ENCODE data around the gene CARM1.
"Not testable (repeated sequence)": the region's sequence is repeated elsewhere in the genome, so short reads cannot be mapped to it uniquely, and the experiment has no call there.

CARM1 gene

DNA sequence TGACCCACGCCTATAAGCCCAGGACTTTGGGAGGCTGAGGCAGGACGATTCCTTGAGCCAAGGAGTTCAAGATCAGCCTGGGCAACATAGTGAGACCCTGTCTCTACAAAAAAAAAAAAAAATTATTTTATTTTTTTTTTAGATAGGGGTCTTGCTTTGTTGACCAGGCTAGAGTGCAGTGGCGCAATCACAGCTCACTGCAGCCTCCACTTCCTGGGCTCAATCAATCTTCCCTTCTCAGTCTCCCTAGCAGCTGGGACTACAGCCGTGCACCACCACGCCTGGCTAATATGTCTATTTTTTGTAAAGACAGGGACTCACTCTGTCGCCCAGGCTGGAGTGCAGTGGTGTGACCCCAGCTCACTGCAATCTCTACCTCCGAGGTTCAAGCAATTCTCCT lies 18.4 kb upstream of the CARM1 start:
- Histone ChIP-seq H3K36me3 (ENCODE audit: control insufficient read depth, insufficient read depth, low read length) (no peaks in the 10 kb centered on the region), H3K9me3 (ENCODE audit: control insufficient read depth, low read length) (no peaks in the 10 kb centered on the region), H3K27me3 (ENCODE audit: control insufficient read depth, insufficient read depth, low read length) (peaks cover 4% of the 10 kb centered on the region), H3K4me3 (ENCODE audit: low read length) (no peak overlapping the region), H3K9ac (ENCODE audit: low read length) (no peak overlapping the region), H3K4me1 (ENCODE audit: control insufficient read depth, insufficient read depth, low read length) (no peaks in the 10 kb centered on the region)

DNA sequence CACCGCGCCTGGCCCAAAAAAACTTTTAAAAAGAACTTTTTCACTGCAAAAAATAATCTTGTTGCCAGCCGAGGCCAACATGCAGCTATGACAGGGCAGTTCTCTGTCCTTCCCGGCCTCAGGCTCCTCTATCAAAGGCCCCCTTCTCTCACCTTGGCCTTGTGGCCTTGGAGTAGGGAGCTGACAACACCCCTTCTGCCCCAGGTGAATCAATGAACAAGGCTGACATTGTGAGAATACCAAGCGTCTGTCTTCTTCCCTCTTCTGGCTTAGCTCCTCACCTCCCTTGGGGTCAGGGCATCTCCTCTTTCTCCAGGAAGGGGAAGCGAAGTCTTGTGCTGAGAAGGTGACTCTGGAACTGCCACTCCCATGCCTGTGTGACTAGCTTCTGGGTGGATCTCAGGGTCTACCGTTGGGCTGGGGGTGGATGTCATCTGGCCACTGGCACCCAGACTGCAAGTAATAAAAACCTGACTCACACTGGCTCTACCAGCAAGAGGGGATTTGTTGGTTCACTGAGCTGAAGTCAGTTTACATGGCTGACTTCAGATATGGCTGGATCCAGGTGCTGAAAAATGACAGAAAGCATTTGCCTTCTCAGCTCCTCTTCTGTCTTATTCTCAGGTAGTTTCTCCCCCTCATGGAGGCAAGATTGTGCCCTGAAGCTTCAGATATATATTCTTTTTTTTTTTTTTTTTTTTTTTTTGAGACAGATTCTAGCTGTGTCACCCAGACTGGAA lies 16.8 kb upstream of the CARM1 start:
- H3K9me3 ChIP-seq (ENCODE audit: control insufficient read depth, low read length): no peaks in the 10 kb centered on the region
- no peak overlapping the region for H3K4me3 ChIP-seq (ENCODE audit: low read length)
- H3K27me3 ChIP-seq (ENCODE audit: control insufficient read depth, insufficient read depth, low read length): no peaks in the 10 kb centered on the region
- no peaks in the 10 kb centered on the region for H3K36me3 ChIP-seq (ENCODE audit: control insufficient read depth, insufficient read depth, low read length)
- H3K4me1 ChIP-seq (ENCODE audit: control insufficient read depth, insufficient read depth, low read length): no peaks in the 10 kb centered on the region
- H3K9ac ChIP-seq (ENCODE audit: low read length): no peak overlapping the region

DNA sequence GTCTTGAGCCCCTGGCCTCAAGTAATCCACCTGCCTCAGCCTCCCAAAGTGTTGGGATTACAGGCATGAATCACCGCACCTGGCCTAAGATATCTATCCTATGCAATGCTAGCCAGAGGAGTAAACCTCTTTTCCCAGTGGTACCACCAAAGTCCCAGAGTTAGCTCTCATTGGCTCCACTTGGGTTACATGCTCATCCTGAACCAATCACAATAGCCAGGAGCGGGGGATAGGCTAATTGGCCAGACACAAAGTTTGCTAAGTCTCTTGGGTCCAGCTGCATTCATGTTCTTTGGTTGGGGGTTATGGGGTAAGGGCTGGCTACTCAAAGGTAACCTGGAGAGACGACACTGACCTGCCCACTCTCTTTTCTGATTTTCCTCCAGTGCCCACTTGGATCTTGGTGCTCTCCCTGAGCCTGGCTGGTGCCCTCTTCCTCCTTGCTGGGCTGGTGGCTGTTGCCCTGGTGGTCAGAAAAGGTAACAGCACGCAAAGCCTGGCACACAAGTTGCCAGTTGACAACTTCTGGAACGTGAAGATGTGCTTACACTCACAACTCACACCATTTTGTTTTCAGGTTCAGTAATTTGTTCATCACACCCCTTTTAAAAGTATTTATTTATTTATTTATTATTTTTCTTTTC lies 15.4 kb upstream of the CARM1 start:
- Histone ChIP-seq H3K36me3 (ENCODE audit: control insufficient read depth, insufficient read depth, low read length) (no peaks in the 10 kb centered on the region), H3K4me3 (ENCODE audit: low read length) (no peak overlapping the region), H3K27me3 (ENCODE audit: control insufficient read depth, insufficient read depth, low read length) (no peaks in the 10 kb centered on the region), H3K4me1 (ENCODE audit: control insufficient read depth, insufficient read depth, low read length) (no peaks in the 10 kb centered on the region), H3K9ac (ENCODE audit: low read length) (no peak overlapping the region), H3K9me3 (ENCODE audit: control insufficient read depth, low read length) (no peaks in the 10 kb centered on the region)

DNA sequence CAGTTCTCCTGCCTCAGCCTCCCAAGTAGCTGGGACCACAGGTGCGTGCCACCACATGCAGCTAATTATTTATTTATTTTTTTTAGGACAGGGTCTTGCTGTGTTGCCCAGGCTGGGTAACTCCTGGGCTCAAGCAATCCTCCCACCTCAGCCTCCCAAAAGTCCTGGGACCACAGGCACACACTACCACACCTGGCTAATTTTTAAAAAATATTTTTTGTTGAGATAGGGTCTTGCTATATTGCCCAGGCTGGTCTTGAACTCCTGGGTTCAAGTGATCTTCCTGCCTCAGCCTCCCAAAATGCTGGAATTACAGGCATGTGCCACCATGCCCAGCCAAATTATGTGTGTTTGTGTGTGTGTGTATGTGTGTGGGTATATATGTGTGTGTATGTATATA lies 14.5 kb upstream of the CARM1 start:
- H3K36me3 ChIP-seq (ENCODE audit: control insufficient read depth, insufficient read depth, low read length); H3K9me3 ChIP-seq (ENCODE audit: control insufficient read depth, low read length); H3K27me3 ChIP-seq (ENCODE audit: control insufficient read depth, insufficient read depth, low read length); H3K9ac ChIP-seq (ENCODE audit: low read length); H3K4me1 ChIP-seq (ENCODE audit: control insufficient read depth, insufficient read depth, low read length); H3K4me3 ChIP-seq (ENCODE audit: low read length): not testable (repeated sequence)

DNA sequence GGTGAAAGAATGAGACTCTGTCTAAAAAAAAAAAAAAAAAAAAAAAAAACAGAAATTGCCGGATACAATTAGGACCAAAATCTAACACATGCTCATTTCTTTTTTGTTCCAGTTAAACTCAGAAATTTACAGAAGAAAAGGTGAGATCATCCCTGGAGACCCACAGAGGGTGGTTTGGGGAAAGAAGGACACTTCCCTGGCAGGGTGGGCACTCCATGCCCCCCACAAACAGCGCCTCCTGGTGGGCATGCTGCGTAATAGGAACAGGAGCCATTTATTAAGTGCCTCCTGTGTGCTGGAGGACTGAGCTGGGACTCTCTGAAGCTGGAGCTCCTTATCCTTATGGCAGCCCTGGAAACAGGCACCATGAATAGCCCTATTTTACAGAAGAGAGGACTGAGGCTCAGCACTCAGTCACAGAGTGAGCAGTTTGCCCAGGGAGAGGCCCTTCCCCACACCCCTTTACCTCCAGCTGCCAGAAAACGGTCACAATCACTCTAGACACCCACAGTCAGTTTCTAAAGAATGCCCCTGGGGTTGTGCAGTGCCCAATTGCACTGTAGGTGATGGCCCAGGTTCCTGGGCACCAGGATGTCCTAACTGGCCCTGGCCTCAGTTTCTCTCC lies 13.0 kb upstream of the CARM1 start:
- Histone ChIP-seq H3K4me1 (ENCODE audit: control insufficient read depth, insufficient read depth, low read length) (peaks cover 8% of the 10 kb centered on the region), H3K9me3 (ENCODE audit: control insufficient read depth, low read length) (no peaks in the 10 kb centered on the region), H3K9ac (ENCODE audit: low read length) (no peak overlapping the region), H3K36me3 (ENCODE audit: control insufficient read depth, insufficient read depth, low read length) (no peaks in the 10 kb centered on the region), H3K27me3 (ENCODE audit: control insufficient read depth, insufficient read depth, low read length) (no peaks in the 10 kb centered on the region), H3K4me3 (ENCODE audit: low read length) (no peak overlapping the region)

DNA sequence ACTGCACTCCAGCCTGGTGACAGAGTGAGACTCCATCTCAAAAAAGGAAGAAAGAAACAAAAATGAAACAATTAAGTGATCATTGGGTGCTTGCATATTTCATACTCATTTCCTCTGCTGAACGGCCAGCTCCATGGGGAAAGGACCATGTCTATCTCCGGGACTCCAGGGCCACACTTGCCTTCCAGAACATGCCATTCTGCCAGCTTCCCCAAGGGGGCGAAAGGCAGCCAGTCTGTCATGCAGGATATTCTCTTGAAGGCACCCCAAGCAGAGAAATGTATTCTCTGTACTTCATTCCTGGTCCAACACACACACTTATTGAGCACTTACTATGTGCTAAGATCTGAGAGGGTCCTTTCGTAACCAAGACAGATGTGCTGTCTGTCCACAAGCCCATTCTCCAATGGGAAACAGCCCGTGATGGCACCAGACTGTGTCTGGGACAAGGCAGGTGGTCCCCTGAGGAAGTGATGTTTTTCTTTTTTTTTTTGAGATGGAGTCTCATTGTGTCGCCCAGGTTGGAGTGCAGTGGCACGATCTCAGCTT lies 10.2 kb upstream of the CARM1 start:
- Histone ChIP-seq H3K9ac (ENCODE audit: low read length) (no peak overlapping the region), H3K4me1 (ENCODE audit: control insufficient read depth, insufficient read depth, low read length) (peaks cover 22% of the 10 kb centered on the region), H3K4me3 (ENCODE audit: low read length) (no peak overlapping the region), H3K9me3 (ENCODE audit: control insufficient read depth, low read length) (no peaks in the 10 kb centered on the region), H3K36me3 (ENCODE audit: control insufficient read depth, insufficient read depth, low read length) (no peaks in the 10 kb centered on the region), H3K27me3 (ENCODE audit: control insufficient read depth, insufficient read depth, low read length) (no peaks in the 10 kb centered on the region)

DNA sequence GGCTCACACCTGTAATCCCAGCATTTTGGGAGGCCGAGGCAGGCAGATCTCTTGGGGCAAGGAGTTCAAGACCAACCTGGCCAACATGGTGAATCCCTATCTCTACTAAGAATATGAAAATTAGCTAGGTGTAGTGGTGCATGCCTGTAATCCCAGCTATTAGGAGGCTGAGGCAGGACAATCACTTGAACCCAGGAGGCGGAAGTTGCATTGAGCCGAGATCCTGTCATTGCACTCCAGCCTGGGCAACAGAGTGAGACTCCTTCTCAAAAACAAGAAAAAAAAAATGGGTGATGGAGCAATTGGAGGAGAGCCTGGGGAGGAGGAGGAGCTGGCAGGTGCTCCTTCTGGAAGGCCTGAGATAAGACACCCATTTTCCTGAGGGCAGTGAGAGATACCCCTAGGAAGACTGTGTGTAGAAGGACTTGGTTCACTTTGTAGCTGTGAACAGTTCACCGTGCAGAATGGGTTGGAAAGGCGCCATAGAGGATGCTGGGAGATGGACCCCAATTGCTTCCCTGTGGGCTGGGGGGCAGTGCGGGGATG lies 8.7 kb upstream of the CARM1 start:
- no peaks in the 10 kb centered on the region for H3K36me3 ChIP-seq (ENCODE audit: control insufficient read depth, insufficient read depth, low read length)
- H3K9ac ChIP-seq (ENCODE audit: low read length): no peak overlapping the region
- H3K4me1 ChIP-seq (ENCODE audit: control insufficient read depth, insufficient read depth, low read length): peaks cover 22% of the 10 kb centered on the region
- no peaks in the 10 kb centered on the region for H3K27me3 ChIP-seq (ENCODE audit: control insufficient read depth, insufficient read depth, low read length)
- no peaks in the 10 kb centered on the region for H3K9me3 ChIP-seq (ENCODE audit: control insufficient read depth, low read length)
- no peak overlapping the region for H3K4me3 ChIP-seq (ENCODE audit: low read length)

DNA sequence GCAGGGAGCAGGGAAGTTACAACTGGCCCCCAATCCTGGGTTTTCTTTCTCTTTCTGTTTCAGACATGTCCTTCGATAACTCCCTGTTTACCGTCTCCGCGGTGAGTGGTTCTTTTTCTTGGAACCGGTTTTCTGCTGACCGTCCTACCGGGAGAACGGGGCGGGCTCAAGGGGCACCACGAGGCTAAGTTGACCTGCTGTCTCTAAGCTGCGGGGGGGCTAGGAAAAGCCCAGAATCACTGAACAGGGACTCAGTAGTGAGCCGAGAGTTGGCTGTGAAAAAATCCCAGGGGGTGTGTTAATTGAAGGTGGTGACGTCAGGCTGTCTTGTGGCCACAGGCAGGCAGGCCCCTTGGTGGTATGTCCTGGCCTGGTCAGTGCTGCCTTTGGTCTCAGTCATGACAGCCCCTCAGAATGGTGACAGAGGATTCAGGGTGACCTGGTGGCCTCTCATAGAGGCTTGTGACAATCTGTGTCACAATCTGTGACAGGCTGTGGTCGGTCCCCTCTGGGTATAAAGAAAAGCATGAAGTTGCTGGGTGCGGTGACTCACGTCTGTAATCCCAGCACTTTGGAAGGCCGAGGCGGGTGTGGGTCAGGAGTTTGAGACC lies 8.1 kb upstream of the CARM1 start:
- H3K27me3 ChIP-seq (ENCODE audit: control insufficient read depth, insufficient read depth, low read length): no peaks in the 10 kb centered on the region
- H3K4me1 ChIP-seq (ENCODE audit: control insufficient read depth, insufficient read depth, low read length): peaks cover 22% of the 10 kb centered on the region
- no peak overlapping the region for H3K4me3 ChIP-seq (ENCODE audit: low read length)
- no peaks in the 10 kb centered on the region for H3K36me3 ChIP-seq (ENCODE audit: control insufficient read depth, insufficient read depth, low read length)
- no peak overlapping the region for H3K9ac ChIP-seq (ENCODE audit: low read length)
- H3K9me3 ChIP-seq (ENCODE audit: control insufficient read depth, low read length): no peaks in the 10 kb centered on the region

DNA sequence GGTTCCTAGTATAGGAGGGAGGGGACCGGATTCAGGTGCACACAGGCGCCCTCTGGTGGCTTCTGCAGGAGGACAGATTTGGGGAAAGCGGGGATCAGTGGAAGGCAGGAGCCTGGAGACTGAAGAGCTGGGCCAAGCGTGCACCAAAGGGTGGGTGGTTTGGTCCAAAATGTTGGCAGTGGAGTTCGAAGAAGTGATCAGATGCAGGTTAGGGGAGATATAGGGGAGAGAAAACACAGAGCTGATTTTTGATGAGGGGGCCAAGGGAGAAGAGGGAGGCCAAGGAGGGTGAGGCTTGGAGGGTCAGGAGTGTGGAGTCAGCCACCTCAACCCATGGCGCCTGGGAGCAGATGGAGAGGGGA lies 6.8 kb upstream of the CARM1 start:
- Histone ChIP-seq H3K4me3 (ENCODE audit: low read length) (no peak overlapping the region), H3K9ac (ENCODE audit: low read length) (peak overlapping the region; percentile 9)

DNA sequence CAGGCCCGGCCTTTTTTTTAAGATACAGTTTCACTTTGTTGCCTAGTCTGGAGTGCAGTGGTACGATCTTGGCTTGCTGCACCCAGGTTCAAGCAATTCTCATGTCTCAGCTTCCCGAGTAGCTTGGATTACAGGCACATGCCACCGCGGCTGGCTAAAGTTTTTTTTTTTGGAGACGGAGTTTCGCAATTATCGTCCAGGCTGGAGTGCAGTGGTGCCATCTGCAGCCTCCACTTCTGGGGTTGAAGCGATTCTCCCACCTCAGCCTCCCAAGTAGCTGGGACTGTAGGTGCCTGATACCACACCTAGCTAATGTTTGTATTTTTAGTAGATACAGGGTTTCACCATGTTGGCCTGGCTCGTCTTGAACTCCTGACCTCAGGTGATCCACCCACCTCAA lies 4.9 kb upstream of the CARM1 start:
- Histone ChIP-seq H3K27me3 (ENCODE audit: control insufficient read depth, insufficient read depth, low read length) (no peaks in the 10 kb centered on the region), H3K4me1 (ENCODE audit: control insufficient read depth, insufficient read depth, low read length) (peaks cover 28% of the 10 kb centered on the region), H3K9me3 (ENCODE audit: control insufficient read depth, low read length) (no peaks in the 10 kb centered on the region), H3K9ac (ENCODE audit: low read length) (no peak overlapping the region), H3K36me3 (ENCODE audit: control insufficient read depth, insufficient read depth, low read length) (no peaks in the 10 kb centered on the region), H3K4me3 (ENCODE audit: low read length) (no peak overlapping the region)

More for the DNA sequence above, 6.8 kb upstream of the CARM1 start:
- no peaks in the 10 kb centered on the region for H3K27me3 ChIP-seq (ENCODE audit: control insufficient read depth, insufficient read depth, low read length)
- peaks cover 22% of the 10 kb centered on the region for H3K4me1 ChIP-seq (ENCODE audit: control insufficient read depth, insufficient read depth, low read length)
- no peaks in the 10 kb centered on the region for H3K36me3 ChIP-seq (ENCODE audit: control insufficient read depth, insufficient read depth, low read length)
- H3K9me3 ChIP-seq (ENCODE audit: control insufficient read depth, low read length): no peaks in the 10 kb centered on the region

DNA sequence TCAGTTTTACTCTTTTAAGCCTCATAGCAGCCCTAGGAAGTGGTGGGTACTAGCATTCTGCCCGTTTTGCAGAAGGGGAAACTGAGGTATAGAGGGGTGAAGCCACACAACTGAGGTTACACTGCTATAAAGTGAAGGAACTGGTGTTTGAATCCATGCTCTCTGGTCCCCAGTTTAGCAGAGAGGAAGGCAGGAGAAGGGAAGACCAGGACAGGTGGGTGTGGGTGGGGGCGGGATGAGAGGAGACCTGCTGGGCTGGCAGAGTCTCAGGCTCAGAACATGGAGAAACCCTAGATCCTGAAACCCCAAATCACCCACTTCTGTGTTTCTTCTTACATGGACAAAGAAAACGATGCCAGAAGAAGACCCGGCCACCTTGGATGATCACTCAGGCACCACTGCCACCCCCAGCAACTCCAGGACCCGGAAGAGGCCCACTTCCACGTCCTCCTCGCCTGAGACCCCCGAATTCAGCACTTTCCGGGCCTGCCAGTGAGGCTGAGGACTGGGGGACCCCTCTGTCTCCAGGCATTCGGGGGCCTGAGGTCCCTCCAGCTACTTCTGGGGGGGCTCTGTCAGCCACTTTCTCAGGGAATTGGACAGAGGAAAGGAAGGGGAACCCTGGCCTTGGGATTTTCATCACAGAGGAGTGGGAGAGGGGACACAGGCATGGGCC lies 2.3 kb upstream of the CARM1 start:
- H3K4me1 ChIP-seq (ENCODE audit: control insufficient read depth, insufficient read depth, low read length): peaks cover 23% of the 10 kb centered on the region
- no peak overlapping the region for H3K9ac ChIP-seq (ENCODE audit: low read length)
- no peaks in the 10 kb centered on the region for H3K36me3 ChIP-seq (ENCODE audit: control insufficient read depth, insufficient read depth, low read length)
- H3K9me3 ChIP-seq (ENCODE audit: control insufficient read depth, low read length): no peaks in the 10 kb centered on the region
- H3K27me3 ChIP-seq (ENCODE audit: control insufficient read depth, insufficient read depth, low read length): no peaks in the 10 kb centered on the region
- H3K4me3 ChIP-seq (ENCODE audit: low read length): no peak overlapping the region
